Mammary epithelial cell (primary cell): ENCODE results near the gene PSMD14.

Source experiments
- EZH2 ChIP-seq: IDR thresholded peaks from 2 replicates; pipeline ENCODE4 v1.6.1; 2012; ENCODE audit warnings: low read length, inconsistent platforms, borderline replicate concordance
- TF ChIP-seq, protein P1 (sequence below), 2 donors: IDR thresholded peaks in 1 of 2; conservative IDR thresholded peaks in 1 of 2; 2 replicates each; pipeline ENCODE4 v1.5.1; 2011 to 2012; ENCODE audit warnings: inconsistent platforms in 2 of 2, low read length in 2 of 2, mild to moderate bottlenecking in 2 of 2, control low read depth in 1 of 2, low read depth in 1 of 2; ENCODE audit not compliant: insufficient read depth in 1 of 2; ENCODE audit errors: extremely low read depth in 1 of 2

DNA sequence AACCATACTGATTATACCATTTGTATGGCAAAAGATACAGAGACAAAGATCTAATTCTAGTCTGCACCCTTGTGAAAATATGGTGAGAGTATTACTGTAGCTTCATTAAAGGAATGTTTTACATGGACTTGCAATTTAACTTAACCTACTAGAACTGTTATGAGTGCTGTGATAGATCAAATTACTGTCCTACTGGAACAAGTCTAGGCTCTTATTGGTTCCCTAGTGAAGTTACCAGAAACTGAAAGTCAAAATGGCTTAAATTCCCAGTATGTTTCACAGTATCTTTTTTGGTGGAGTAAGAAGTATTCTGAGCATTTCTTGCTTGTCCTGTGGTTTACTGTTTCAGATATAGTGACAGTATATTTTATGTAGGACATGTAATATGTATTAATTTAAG, 104.1 kb downstream of the PSMD14 start:
- TF ChIP-seq, protein P1, sequence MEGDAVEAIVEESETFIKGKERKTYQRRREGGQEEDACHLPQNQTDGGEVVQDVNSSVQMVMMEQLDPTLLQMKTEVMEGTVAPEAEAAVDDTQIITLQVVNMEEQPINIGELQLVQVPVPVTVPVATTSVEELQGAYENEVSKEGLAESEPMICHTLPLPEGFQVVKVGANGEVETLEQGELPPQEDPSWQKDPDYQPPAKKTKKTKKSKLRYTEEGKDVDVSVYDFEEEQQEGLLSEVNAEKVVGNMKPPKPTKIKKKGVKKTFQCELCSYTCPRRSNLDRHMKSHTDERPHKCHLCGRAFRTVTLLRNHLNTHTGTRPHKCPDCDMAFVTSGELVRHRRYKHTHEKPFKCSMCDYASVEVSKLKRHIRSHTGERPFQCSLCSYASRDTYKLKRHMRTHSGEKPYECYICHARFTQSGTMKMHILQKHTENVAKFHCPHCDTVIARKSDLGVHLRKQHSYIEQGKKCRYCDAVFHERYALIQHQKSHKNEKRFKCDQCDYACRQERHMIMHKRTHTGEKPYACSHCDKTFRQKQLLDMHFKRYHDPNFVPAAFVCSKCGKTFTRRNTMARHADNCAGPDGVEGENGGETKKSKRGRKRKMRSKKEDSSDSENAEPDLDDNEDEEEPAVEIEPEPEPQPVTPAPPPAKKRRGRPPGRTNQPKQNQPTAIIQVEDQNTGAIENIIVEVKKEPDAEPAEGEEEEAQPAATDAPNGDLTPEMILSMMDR (conservative IDR thresholded peaks at IDR 0.05 in 1 of 2, IDR thresholded peaks at IDR 0.05 in 1 of 2; ENCODE audit: extremely low read depth in 1 of 2, insufficient read depth in 1 of 2, low read depth in 1 of 2, low read length in 2 of 2) = no peak
- TF ChIP-seq EZH2 = no peak
